Neural progenitor cell (in vitro differentiated cells): ENCODE results near the gene HSPBAP1.

ENCODE experiments used
- EZH2 ChIP-seq: fragments of 200-600 bp; sonication (generic); IDR thresholded peaks from 2 replicates; pipeline ENCODE4 v1.6.1; 2017; ENCODE audit warnings: antibody characterized with exemption, mild to moderate bottlenecking, moderate library complexity
- TF ChIP-seq, protein P1 (sequence below): fragments of 200-600 bp; sonication (generic); IDR thresholded peaks from 2 replicates; pipeline ENCODE4 v1.5.1; 2017; ENCODE audit warnings: antibody characterized with exemption, mild to moderate bottlenecking

DNA sequence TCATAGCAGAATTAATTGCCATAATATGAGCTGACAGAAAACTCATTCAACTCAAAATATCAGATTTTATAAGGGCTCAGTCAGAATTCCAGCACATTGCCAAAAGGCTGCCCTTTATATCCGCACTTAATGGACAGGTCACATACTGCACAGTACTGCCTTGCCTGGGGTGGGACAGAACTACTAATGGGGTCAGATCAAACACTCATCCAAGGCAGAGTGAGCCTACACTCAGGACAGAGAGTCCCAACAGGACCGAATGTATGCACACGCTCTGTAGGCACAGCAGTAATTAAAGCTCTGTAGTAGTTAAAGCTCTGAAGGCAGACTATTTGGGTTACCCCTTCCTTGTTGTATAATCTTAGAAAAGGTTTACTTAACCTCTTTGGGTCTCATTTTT is 27.2 kb downstream of the HSPBAP1 start:
- TF ChIP-seq, protein P1, sequence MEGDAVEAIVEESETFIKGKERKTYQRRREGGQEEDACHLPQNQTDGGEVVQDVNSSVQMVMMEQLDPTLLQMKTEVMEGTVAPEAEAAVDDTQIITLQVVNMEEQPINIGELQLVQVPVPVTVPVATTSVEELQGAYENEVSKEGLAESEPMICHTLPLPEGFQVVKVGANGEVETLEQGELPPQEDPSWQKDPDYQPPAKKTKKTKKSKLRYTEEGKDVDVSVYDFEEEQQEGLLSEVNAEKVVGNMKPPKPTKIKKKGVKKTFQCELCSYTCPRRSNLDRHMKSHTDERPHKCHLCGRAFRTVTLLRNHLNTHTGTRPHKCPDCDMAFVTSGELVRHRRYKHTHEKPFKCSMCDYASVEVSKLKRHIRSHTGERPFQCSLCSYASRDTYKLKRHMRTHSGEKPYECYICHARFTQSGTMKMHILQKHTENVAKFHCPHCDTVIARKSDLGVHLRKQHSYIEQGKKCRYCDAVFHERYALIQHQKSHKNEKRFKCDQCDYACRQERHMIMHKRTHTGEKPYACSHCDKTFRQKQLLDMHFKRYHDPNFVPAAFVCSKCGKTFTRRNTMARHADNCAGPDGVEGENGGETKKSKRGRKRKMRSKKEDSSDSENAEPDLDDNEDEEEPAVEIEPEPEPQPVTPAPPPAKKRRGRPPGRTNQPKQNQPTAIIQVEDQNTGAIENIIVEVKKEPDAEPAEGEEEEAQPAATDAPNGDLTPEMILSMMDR = no peak
- TF ChIP-seq EZH2 = no peak
